ENCODE data around the gene COIL.

- TF ChIP-seq CTCF (IDR thresholded peaks at IDR 0.05; ENCODE audit: insufficient read depth, low read depth, low read length) (no peak), EZH2 (IDR thresholded peaks at IDR 0.05; ENCODE audit: insufficient read depth, low read length) (no peak)
Measured at GRCh38 chr17:56956992-56957391, 3.9 kb downstream of the COIL start.
